A673 (cell line): ENCODE measurements around the gene SLC4A7. TPM values are rescaled to one million over a fixed set of nuclear protein-coding genes. Genes with fewer than 3 reads are reported as not detected.

Source experiments
- BruUV-seq: library from RNA; stranded (reverse); fragments of 400-500 nt; replicated peaks from 2 replicates; lab custom pipeline; 2021; lab: Mats Ljungman, UMichigan
- CTCF ChIA-PET: fragments of 300-600 bp; sonication (Branson Sonifier 250); formaldehyde crosslinking; loops from one replicate; lab custom pipeline; 2022; ENCODE audit warnings: antibody characterized with exemption; lab: Charles Lee
- POLR2A ChIA-PET: fragments of 300-600 bp; sonication (Branson Sonifier 250); formaldehyde crosslinking; loops from one replicate; lab custom pipeline; 2022; ENCODE audit warnings: antibody characterized with exemption; ENCODE audit not compliant: low non-redundant PET; lab: Charles Lee
- DNase-seq: peaks from one replicate; pipeline ENCODE4 v3.0.0-alpha.2; 2015; ENCODE audit warnings: low spot score
- H3K27ac ChIP-seq: fragments of 200-600 bp; sonication (generic); 2 replicates; pipeline ENCODE4 v1.5.1; 2016; ENCODE audit warnings: mixed run types, low read depth, mild to moderate bottlenecking, mixed read lengths, antibody characterized with exemption, low read length; ENCODE audit not compliant: poor library complexity, severe bottlenecking
- H3K27me3 ChIP-seq: fragments of 200-600 bp; sonication (generic); replicated peaks from 2 replicates; pipeline ENCODE4 v1.6.1; 2017; ENCODE audit warnings: mixed run types, low read depth, mild to moderate bottlenecking, mixed read lengths, antibody characterized with exemption, low read length; ENCODE audit not compliant: insufficient read depth, poor library complexity
- H3K36me3 ChIP-seq: fragments of 200-600 bp; sonication (generic); 2 replicates; pipeline ENCODE4 v1.6.1; 2016; ENCODE audit warnings: mixed run types, mild to moderate bottlenecking, mixed read lengths, antibody characterized with exemption, low read length; ENCODE audit not compliant: insufficient read depth, poor library complexity, severe bottlenecking
- H3K4me1 ChIP-seq: fragments of 200-600 bp; sonication (generic); 2 replicates; pipeline ENCODE4 v1.6.1; 2017; ENCODE audit warnings: mixed run types, mild to moderate bottlenecking, mixed read lengths, antibody characterized with exemption, low read length; ENCODE audit not compliant: insufficient read depth, poor library complexity, severe bottlenecking
- H3K4me3 ChIP-seq: fragments of 200-600 bp; sonication (generic); 2 replicates; pipeline ENCODE4 v1.5.1; 2016; ENCODE audit warnings: low read depth, mixed run types, mild to moderate bottlenecking, mixed read lengths, low read length; ENCODE audit not compliant: poor library complexity, severe bottlenecking
- H3K9me3 ChIP-seq: fragments of 200-600 bp; sonication (generic); 2 replicates; pipeline ENCODE4 v1.6.1; 2016; ENCODE audit warnings: mixed run types, low read depth, mild to moderate bottlenecking, mixed read lengths, antibody characterized with exemption, low read length; ENCODE audit not compliant: poor library complexity, severe bottlenecking
- EZH2 ChIP-seq: fragments of 200-600 bp; sonication (generic); IDR thresholded peaks from 2 replicates; pipeline ENCODE4 v1.6.1; 2017; ENCODE audit warnings: borderline replicate concordance, low read depth, mild to moderate bottlenecking, mixed read lengths, antibody characterized with exemption, low read length; ENCODE audit not compliant: poor library complexity, severe bottlenecking
- intact Hi-C: fragments of 100-400 bp; cut with micrococcal nuclease; formaldehyde crosslinking; loops from one replicate; pipeline ENCODE4 v1.10.0; 2022; ENCODE audit not compliant: unreplicated experiment
- total RNA-seq: library from RNA; stranded (reverse); gene quantifications from 2 replicates; pipeline ENCODE4 v1.2.3, GENCODE V29; 2021
- TF ChIP-seq, protein P1 (sequence below): fragments of 300-800, 200-600 bp; sonication (generic); conservative IDR thresholded peaks from 2 replicates; pipeline ENCODE4 v1.5.1; 2017; ENCODE audit warnings: low read depth, mild to moderate bottlenecking, antibody characterized with exemption, low read length, moderate library complexity, mixed read lengths

SLC4A7 gene
- total RNA-seq, 1 experiment from 2014 or later: 22.6 TPM

DNA sequence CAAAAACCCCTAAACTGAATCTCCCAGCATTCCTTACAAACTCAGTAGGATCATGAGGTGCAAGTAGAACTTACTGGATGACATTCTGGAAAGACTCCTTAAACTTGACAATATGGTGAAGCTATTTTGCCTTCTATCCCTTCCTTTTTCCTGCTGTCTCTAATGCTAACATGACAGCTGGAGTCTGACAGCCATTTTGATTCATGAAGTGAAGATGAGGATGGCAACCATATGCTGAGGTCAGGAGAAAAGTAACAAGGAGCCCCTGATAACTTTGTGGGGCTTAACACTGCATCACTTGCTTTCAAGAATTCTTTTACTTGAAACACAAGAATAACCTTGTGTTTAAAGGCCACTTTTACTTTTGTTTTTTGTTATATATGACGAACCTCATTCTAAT lies 100.0 kb downstream of the SLC4A7 start:
- DNase-seq: no peak
- Histone ChIP-seq H3K9me3 (no peaks in the 10 kb centered on the region), H3K27me3 (no peaks in the 10 kb centered on the region), H3K27ac (no peak overlapping the region), H3K36me3 (peaks cover 5% of the 10 kb centered on the region), H3K4me3 (no peak overlapping the region), H3K4me1 (no peaks in the 10 kb centered on the region)
- ChIA-PET CTCF (no interaction called here), POLR2A (no interaction called here)
- no TSS peak for BruUV-seq
- intact Hi-C loops: no loop called here
- TF ChIP-seq EZH2: no peak
- TF ChIP-seq, protein P1, sequence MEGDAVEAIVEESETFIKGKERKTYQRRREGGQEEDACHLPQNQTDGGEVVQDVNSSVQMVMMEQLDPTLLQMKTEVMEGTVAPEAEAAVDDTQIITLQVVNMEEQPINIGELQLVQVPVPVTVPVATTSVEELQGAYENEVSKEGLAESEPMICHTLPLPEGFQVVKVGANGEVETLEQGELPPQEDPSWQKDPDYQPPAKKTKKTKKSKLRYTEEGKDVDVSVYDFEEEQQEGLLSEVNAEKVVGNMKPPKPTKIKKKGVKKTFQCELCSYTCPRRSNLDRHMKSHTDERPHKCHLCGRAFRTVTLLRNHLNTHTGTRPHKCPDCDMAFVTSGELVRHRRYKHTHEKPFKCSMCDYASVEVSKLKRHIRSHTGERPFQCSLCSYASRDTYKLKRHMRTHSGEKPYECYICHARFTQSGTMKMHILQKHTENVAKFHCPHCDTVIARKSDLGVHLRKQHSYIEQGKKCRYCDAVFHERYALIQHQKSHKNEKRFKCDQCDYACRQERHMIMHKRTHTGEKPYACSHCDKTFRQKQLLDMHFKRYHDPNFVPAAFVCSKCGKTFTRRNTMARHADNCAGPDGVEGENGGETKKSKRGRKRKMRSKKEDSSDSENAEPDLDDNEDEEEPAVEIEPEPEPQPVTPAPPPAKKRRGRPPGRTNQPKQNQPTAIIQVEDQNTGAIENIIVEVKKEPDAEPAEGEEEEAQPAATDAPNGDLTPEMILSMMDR: no peak

GRCh38 chr3:27380433-27381357 lies 103.5 kb downstream of the SLC4A7 start:
- TF ChIP-seq, protein P1: no peak
- intact Hi-C loops: no loop called here
- ChIA-PET POLR2A (no interaction called here), CTCF (no interaction called here)
- Histone ChIP-seq H3K27me3 (no peaks in the 10 kb centered on the region), H3K9me3 (no peaks in the 10 kb centered on the region), H3K36me3 (peaks cover 4% of the 10 kb centered on the region), H3K4me1 (peaks cover 5% of the 10 kb centered on the region), H3K4me3 (no peak overlapping the region), H3K27ac (no peak overlapping the region)
- BruUV-seq: no TSS peak
- no peak for DNase-seq

- BruUV-seq: no TSS peak
- TF ChIP-seq EZH2: no peak
- TF ChIP-seq, protein P1: no peak
- CTCF ChIA-PET: no interaction called here
- no peaks in the 10 kb centered on the region for H3K36me3 ChIP-seq
- H3K27me3 ChIP-seq: no peaks in the 10 kb centered on the region
- H3K4me1 ChIP-seq: peaks cover 5% of the 10 kb centered on the region
- POLR2A ChIA-PET: no interaction called here
- H3K4me3 ChIP-seq: no peak overlapping the region
- H3K9me3 ChIP-seq: no peaks in the 10 kb centered on the region
- peak; percentile 47 for DNase-seq
- intact Hi-C loops: no loop called here
- no peak overlapping the region for H3K27ac ChIP-seq
Measured at GRCh38 chr3:27378331-27378730, 105.9 kb downstream of the SLC4A7 start.
